HepG2 (cell line): ENCODE measurements around the gene SMAD3. TPM values are rescaled to one million over a fixed set of nuclear protein-coding genes. Genes with fewer than 3 reads are reported as not detected.

Source experiments
- ARNT2 ChIP-seq: sonication (generic); formaldehyde crosslinking; IDR thresholded peaks from 2 replicates; pipeline ENCODE4 v1.8.0; 2022; ENCODE audit warnings: mild to moderate bottlenecking, low read depth, missing genetic modification reagents, moderate library complexity
- DRAP1 ChIP-seq: IDR thresholded peaks from 2 replicates; pipeline ENCODE4 v1.6.1; 2016; ENCODE audit warnings: missing genetic modification reagents, missing compliant biosample characterization
- EP300 ChIP-seq, 3 experiments: sonication (generic) in 1 of 3; formaldehyde crosslinking in 1 of 3; IDR thresholded peaks; 2 replicates each; pipeline versions ENCODE4 v1.5.1 to v1.6.1; 2011 to 2020; ENCODE audit warnings: low read depth in 2 of 3, low read length in 2 of 3, borderline replicate concordance in 1 of 3, improper control_type of control experiment in 1 of 3, mild to moderate bottlenecking in 1 of 3, missing genetic modification reagents in 1 of 3, moderate library complexity in 1 of 3
- FOSL2 ChIP-seq: sonication (generic); formaldehyde crosslinking; IDR thresholded peaks from 2 replicates; pipeline ENCODE4 v1.4.0; 2020; ENCODE audit warnings: missing genetic modification reagents
- HCFC1 ChIP-seq: fragments of 150-350 bp; IDR thresholded peaks from 2 replicates; pipeline ENCODE4 v1.6.1; 2014; ENCODE audit warnings: low read depth, low read length
- HMG20B ChIP-seq: conservative IDR thresholded peaks from 2 replicates; pipeline ENCODE4 v1.6.1; 2016; ENCODE audit warnings: missing genetic modification reagents, missing compliant biosample characterization
- IRF9 ChIP-seq: sonication (generic); formaldehyde crosslinking; IDR thresholded peaks from 2 replicates; pipeline ENCODE4 v1.8.0; 2022; ENCODE audit warnings: missing genetic modification reagents, mild to moderate bottlenecking, borderline replicate concordance
- IRX3 ChIP-seq: sonication (generic); formaldehyde crosslinking; IDR thresholded peaks from 2 replicates; pipeline ENCODE4 v1.8.1; 2023; ENCODE audit warnings: mild to moderate bottlenecking, low read depth, missing genetic modification reagents, borderline replicate concordance
- MTF2 ChIP-seq: sonication (generic); formaldehyde crosslinking; IDR thresholded peaks from 2 replicates; pipeline ENCODE4 v1.5.0; 2020; ENCODE audit warnings: missing genetic modification reagents, borderline replicate concordance
- POGK ChIP-seq: sonication (generic); formaldehyde crosslinking; conservative IDR thresholded peaks from 2 replicates; pipeline ENCODE4 v1.8.0; 2022; ENCODE audit warnings: mild to moderate bottlenecking, moderate library complexity, missing genetic modification reagents
- RARG ChIP-seq: sonication (generic); formaldehyde crosslinking; IDR thresholded peaks from 2 replicates; pipeline ENCODE4 v1.4.0; 2020; ENCODE audit warnings: low read depth, mild to moderate bottlenecking, missing genetic modification reagents
- REXO4 ChIP-seq: sonication (generic); formaldehyde crosslinking; IDR thresholded peaks from 2 replicates; pipeline ENCODE4 v1.8.0; 2022; ENCODE audit warnings: missing genetic modification reagents, mild to moderate bottlenecking, borderline replicate concordance
- SAP130 ChIP-seq: IDR thresholded peaks from 2 replicates; pipeline ENCODE4 v1.6.1; 2016; ENCODE audit warnings: low read depth
- SKI ChIP-seq: fragments of 450-650 bp; IDR thresholded peaks from one replicate; pipeline ENCODE4 v1.6.1; 2018; ENCODE audit warnings: mild to moderate bottlenecking; ENCODE audit not compliant: partially characterized antibody
- SMC3 ChIP-seq: IDR thresholded peaks from 2 replicates; pipeline ENCODE4 v1.6.1; 2011; ENCODE audit warnings: low read length, improper control_type of control experiment
- TCF7 ChIP-seq: sonication (generic); IDR thresholded peaks from 2 replicates; pipeline ENCODE4 v1.6.1; 2016; ENCODE audit warnings: antibody characterized with exemption, low read depth
- TSC22D2 ChIP-seq: sonication (generic); formaldehyde crosslinking; IDR thresholded peaks from 2 replicates; pipeline ENCODE4 v1.5.1; 2020; ENCODE audit warnings: missing genetic modification reagents, mild to moderate bottlenecking, borderline replicate concordance
- ZBTB7A ChIP-seq: sonication (generic); formaldehyde crosslinking; IDR thresholded peaks from 2 replicates; pipeline ENCODE4 v1.8.0; 2022; ENCODE audit warnings: mild to moderate bottlenecking, missing genetic modification reagents
- ZC3H4 ChIP-seq: sonication (generic); formaldehyde crosslinking; IDR thresholded peaks from 2 replicates; pipeline ENCODE4 v1.4.0; 2020; ENCODE audit warnings: missing genetic modification reagents, borderline replicate concordance
- ZNF138 ChIP-seq: sonication (generic); formaldehyde crosslinking; IDR thresholded peaks from 2 replicates; pipeline ENCODE4 v1.5.0; 2020; ENCODE audit warnings: mild to moderate bottlenecking, low read depth, missing genetic modification reagents
- ZNF609 ChIP-seq: sonication (generic); formaldehyde crosslinking; IDR thresholded peaks from 2 replicates; pipeline ENCODE4 v1.4.0; 2020; ENCODE audit warnings: mild to moderate bottlenecking, missing genetic modification reagents, borderline replicate concordance
- ZNF619 ChIP-seq: sonication (generic); formaldehyde crosslinking; IDR thresholded peaks from 2 replicates; pipeline ENCODE4 v1.4.0; 2020; ENCODE audit warnings: mild to moderate bottlenecking, missing genetic modification reagents
- polyA plus RNA-seq, 8 experiments: library from polyadenylated mRNA; depleted of rRNA in 3 of 8; stranded (reverse) in 7 of 8; unstranded in 1 of 8; fragments of >200 nt; fragmentation: Illumina TruSeq in 4 of 8; extraction: Trizol in 4 of 8; gene quantifications; 2 replicates each; pipeline versions ENCODE4 v1.2.1 to v1.2.3, GENCODE V29; 2011 to 2016; ENCODE audit warnings: low read depth in 4 of 8, missing spikeins in 1 of 8, mixed read lengths in 1 of 8; ENCODE audit not compliant: insufficient read depth in 1 of 8
- total RNA-seq, 5 experiments: library from RNA; depleted of rRNA; stranded (reverse); fragments of >200 nt; fragmentation: Illumina TruSeq; extraction: Trizol; gene quantifications; 2 replicates each; pipeline ENCODE4 v1.2.3, GENCODE V29; 2016; ENCODE audit warnings: low read depth in 1 of 5

The SMAD3 gene
- total and polyA plus RNA-seq, 2 of the 13 experiments (the other 11 are each of a cell fraction or from before 2014, with no cell fraction given), result 8.6 to 56.3 TPM

GRCh38 chr15:67065531-67066005, at the start of gene SMAD3 (continued):
- TF ChIP-seq POGK (peak; percentile 71; the same call in 1 of the 2 replicates), IRX3 (CRISPR knock-in tag) (peak; percentile 60), ZNF609 (no peak), REXO4 (no peak), FOSL2 (CRISPR knock-in tag) (0 out of 2 replicates have a peak, but pooled peaks have one; percentile 6), SAP130 (CRISPR knock-in tag) (peak; percentile 86), SMC3 (no peak), ZC3H4 (no peak), SKI (peak; percentile 98), HCFC1 (no peak), ZNF619 (no peak), MTF2 (CRISPR knock-in tag) (no peak), TSC22D2 (CRISPR knock-in tag) (0 out of 2 replicates have a peak, but pooled peaks have one; percentile 47), RARG (no peak), EP300 (IDR thresholded peaks at IDR 0.05; ENCODE audit: low read depth in 2 of 2, low read length in 2 of 2) (no peak; a peak in 1 of 4 replicates), EP300 (CRISPR knock-in tag; IDR thresholded peaks at IDR 0.05; ENCODE audit: borderline replicate concordance) (0 out of 2 replicates have a peak, but pooled peaks have one; percentile 24), HMG20B (CRISPR knock-in tag) (no peak), DRAP1 (CRISPR knock-in tag) (0 out of 2 replicates have a peak, but pooled peaks have one; percentile 20), IRF9 (CRISPR knock-in tag) (no peak; the same call in 1 of the 2 replicates), ARNT2 (CRISPR knock-in tag) (0 out of 2 replicates have a peak, but pooled peaks have one; percentile 52), TCF7 (peak; percentile 45; the same call in 1 of the 2 replicates), ZNF138 (CRISPR knock-in tag) (no peak), ZBTB7A (CRISPR knock-in tag) (no peak)
